Transverse colon (tissue), 4 donors: Measurements from ENCODE around the gene PI4KA. TPM values are rescaled to one million over a fixed set of nuclear protein-coding genes. Genes with fewer than 3 reads are reported as not detected.
"Not testable (repeated sequence)": the region's sequence is repeated elsewhere in the genome, so short reads cannot be mapped to it uniquely, and the experiment has no call there.

Source experiments
- DNase-seq: peaks from one replicate; pipeline ENCODE4 v3.0.0-alpha.2; 2019
- H3K27ac ChIP-seq, 4 donors: fragments of 200-600 bp; sonication (generic); 2 replicates each; pipeline ENCODE4 v1.5.1; 2016 to 2018; ENCODE audit warnings: inconsistent platforms in 4 of 4
- H3K27me3 ChIP-seq: fragments of 200-600 bp; sonication (generic); 2 replicates; pipeline ENCODE4 v1.5.1; 2017; ENCODE audit warnings: inconsistent platforms
- H3K36me3 ChIP-seq, 4 donors: fragments of 200-600 bp; sonication (generic); 2 replicates each; pipeline ENCODE4 v1.5.1; 2017 to 2019; ENCODE audit warnings: inconsistent platforms in 4 of 4
- H3K4me1 ChIP-seq, 4 donors: fragments of 200-600 bp; sonication (generic); 2 replicates each; pipeline ENCODE4 v1.5.1; 2017 to 2020; ENCODE audit warnings: inconsistent platforms in 4 of 4
- H3K4me3 ChIP-seq, 4 donors: fragments of 200-600 bp; sonication (generic); 1 replicate in 1 of 4; 2 replicates in 3 of 4; pipeline versions ENCODE4 v1.5.1 to v1.6.1; 2017 to 2019; ENCODE audit warnings: inconsistent platforms in 4 of 4
- H3K9me3 ChIP-seq, 2 donors: fragments of 200-600 bp; sonication (generic); 2 replicates each; pipeline ENCODE4 v1.5.1; 2017 to 2019; ENCODE audit warnings: inconsistent platforms in 2 of 2
- EP300 ChIP-seq: sonication (generic); formaldehyde crosslinking; IDR thresholded peaks from one replicate; pipeline ENCODE4 v1.6.1; 2017; ENCODE audit warnings: antibody characterized with exemption, low read depth
- POLR2A ChIP-seq: fragments of 450-650 bp; IDR thresholded peaks from one replicate; pipeline ENCODE4 v1.6.1; 2016; ENCODE audit warnings: antibody characterized with exemption, mild to moderate bottlenecking, moderate library complexity
- POLR2AphosphoS5 ChIP-seq, 3 donors: sonication (generic); formaldehyde crosslinking; IDR thresholded peaks; one replicate each; pipeline ENCODE4 v1.6.1; 2016; ENCODE audit warnings: antibody characterized with exemption in 3 of 3
- WGBS, 2 donors: methylation state at CpG; one replicate each; pipeline ENCODE4 v1.1.5; 2018; ENCODE audit warnings: low coverage in 1 of 2; 5-methylcytosine and 5-hydroxymethylcytosine counted together
- in situ Hi-C, 4 donors: fragments of 200-750 bp; cut with MboI; loops; one replicate each; pipeline versions ENCODE4 v1.15.0 to v1.15.1; 2017; ENCODE audit warnings: low sequenced_read_pairs in 3 of 4, low pct_ligation_motif_present in 1 of 4, low pct_unique_long_range_greater_than_20kb in 1 of 4
- intact Hi-C: fragments of 100-400 bp; cut with DNase I; formaldehyde crosslinking; loops from one replicate; pipeline ENCODE4 v1.15.1; 2023; ENCODE audit warnings: low total_unique reads
- total RNA-seq, 4 donors: library from RNA; depleted of rRNA; stranded (reverse); fragments of >200 nt; gene quantifications; one replicate each; pipeline ENCODE4 v1.1.0, GENCODE V29; 2016
- TF ChIP-seq, protein P1 (sequence below), 5 experiments: fragments of 200-600 bp in 3 of 5; fragments of 450-650 bp in 2 of 5; sonication (generic) in 3 of 5; IDR thresholded peaks; 1 replicate in 2 of 5; 2 replicates in 3 of 5; pipeline ENCODE4 v1.5.1; 2016 to 2017; ENCODE audit warnings: antibody characterized with exemption in 5 of 5, inconsistent platforms in 3 of 5, mild to moderate bottlenecking in 2 of 5, moderate library complexity in 1 of 5

The PI4KA gene
- total RNA-seq, 4 donors from 2014 or later, result 90.8 to 126 (median 109) TPM

DNA sequence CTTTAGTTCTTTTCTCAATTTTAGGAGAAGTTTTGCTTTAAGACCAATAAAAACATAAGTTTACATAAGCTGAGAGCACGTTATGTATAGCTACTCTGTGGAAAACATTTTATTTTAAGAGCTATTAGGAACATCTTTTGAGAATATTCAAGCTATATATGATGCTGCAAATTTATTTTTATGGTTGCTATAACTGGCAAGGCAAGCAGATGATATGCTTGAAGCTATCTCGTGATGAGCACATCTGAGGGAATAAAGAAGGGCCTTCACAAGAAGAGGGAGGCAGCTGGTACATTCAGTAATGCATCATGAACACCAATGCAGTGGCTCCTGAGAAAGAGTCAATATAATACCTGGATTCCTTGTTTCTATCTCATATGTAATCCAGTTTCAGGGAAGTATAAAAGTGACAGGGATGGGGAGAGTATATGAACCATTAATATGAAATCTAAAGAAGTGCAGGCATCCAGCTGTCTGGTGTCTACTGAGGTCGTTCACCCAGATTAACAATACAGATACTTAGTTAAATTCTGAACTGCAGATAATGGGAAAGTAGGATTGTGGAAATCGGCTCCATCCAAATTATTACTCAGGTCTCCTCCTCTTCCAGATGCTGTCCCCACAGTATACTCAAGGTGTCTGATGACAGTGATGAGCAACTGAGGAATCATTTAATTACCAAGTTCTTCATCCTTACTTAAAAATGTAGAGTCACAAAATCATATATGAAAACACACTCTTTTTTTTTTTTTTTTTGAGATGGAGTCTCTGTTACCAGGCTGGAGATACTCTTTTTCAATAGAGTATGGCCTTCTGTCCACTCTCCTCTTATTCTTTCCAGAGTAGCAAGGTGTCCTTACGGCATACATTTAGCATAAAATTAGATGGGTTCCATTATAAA is 185.1 kb downstream of the PI4KA start:
- Histone ChIP-seq H3K36me3 (no peaks in the 10 kb centered on the region), H3K4me1 (no peaks in the 10 kb centered on the region), H3K27me3 (peaks cover 59% of the 10 kb centered on the region), H3K9me3 (no peaks in the 10 kb centered on the region), H3K4me3 (no peak overlapping the region), H3K27ac (no peak overlapping the region)
- TF ChIP-seq EP300 (no peak), POLR2A (no peak), POLR2AphosphoS5 (IDR thresholded peaks at IDR 0.05) (no peak)
- TF ChIP-seq, protein P1, sequence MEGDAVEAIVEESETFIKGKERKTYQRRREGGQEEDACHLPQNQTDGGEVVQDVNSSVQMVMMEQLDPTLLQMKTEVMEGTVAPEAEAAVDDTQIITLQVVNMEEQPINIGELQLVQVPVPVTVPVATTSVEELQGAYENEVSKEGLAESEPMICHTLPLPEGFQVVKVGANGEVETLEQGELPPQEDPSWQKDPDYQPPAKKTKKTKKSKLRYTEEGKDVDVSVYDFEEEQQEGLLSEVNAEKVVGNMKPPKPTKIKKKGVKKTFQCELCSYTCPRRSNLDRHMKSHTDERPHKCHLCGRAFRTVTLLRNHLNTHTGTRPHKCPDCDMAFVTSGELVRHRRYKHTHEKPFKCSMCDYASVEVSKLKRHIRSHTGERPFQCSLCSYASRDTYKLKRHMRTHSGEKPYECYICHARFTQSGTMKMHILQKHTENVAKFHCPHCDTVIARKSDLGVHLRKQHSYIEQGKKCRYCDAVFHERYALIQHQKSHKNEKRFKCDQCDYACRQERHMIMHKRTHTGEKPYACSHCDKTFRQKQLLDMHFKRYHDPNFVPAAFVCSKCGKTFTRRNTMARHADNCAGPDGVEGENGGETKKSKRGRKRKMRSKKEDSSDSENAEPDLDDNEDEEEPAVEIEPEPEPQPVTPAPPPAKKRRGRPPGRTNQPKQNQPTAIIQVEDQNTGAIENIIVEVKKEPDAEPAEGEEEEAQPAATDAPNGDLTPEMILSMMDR (IDR thresholded peaks at IDR 0.05), result no peak
- in situ Hi-C loops, result no loop called here
- DNase-seq, result no peak
- WGBS, 2 donors, result 62 to 70% methylated on average over 5 of the region's 5 CpGs
- intact Hi-C loops, result no loop called here

DNA sequence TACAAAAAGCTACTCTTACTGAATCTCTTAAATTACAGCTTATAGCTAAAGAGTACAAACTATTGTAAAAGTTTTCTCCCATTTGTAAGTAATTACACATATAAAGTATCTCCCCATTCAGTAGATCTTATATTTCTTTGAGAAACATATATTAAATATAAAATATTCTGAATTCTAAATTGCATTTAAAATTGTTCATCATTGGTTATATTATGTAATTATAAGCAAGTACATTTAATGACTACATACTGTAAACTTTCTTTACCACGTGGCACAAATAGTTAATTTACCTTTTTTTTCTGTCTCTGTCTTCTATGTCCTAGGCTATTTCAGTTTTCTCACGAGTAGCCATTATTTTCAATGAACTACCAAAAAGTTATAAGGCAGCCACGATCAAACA is 185.9 kb downstream of the PI4KA start:
- in situ Hi-C loops (no loop called here), intact Hi-C loops (no loop called here)
- H3K4me1 ChIP-seq, result no peaks in the 10 kb centered on the region
- TF ChIP-seq, protein P1 (IDR thresholded peaks at IDR 0.05), result no peak
- no peak for TF ChIP-seq POLR2AphosphoS5 (IDR thresholded peaks at IDR 0.05)
- TF ChIP-seq POLR2A, result no peak
- TF ChIP-seq EP300, result no peak
- 61% methylated on average over 3 of the region's 3 CpGs for WGBS, 2 donors
- no peak for DNase-seq
- H3K27me3 ChIP-seq, result peaks cover 59% of the 10 kb centered on the region
- H3K9me3 ChIP-seq, result no peaks in the 10 kb centered on the region
- no peaks in the 10 kb centered on the region for H3K36me3 ChIP-seq
- no peak overlapping the region for H3K4me3 ChIP-seq
- no peak overlapping the region for H3K27ac ChIP-seq

DNA sequence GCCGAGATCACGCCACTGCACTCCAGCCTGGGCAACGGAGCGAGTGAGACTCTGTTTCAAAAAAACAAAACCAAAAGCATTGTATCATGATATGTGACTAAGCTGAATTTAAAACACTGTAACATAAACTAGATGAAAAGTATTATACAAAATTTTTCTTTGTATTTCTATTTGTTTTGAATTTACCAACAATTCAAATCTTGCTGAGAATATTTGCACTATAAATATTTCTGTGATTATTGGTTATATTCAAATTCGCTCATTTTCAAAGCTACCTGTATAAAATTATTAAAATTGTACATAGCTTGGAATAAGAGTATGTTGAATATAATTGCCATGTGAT is 186.6 kb downstream of the PI4KA start:
- intact Hi-C loops (no loop called here), in situ Hi-C loops (no loop called here)
- H3K9me3 ChIP-seq, result no peaks in the 10 kb centered on the region
- H3K4me3 ChIP-seq, result no peak overlapping the region
- H3K36me3 ChIP-seq, result no peaks in the 10 kb centered on the region
- TF ChIP-seq, protein P1 (IDR thresholded peaks at IDR 0.05), result no peak
- TF ChIP-seq EP300 (no peak), POLR2A (no peak), POLR2AphosphoS5 (IDR thresholded peaks at IDR 0.05) (no peak)
- no peak overlapping the region for H3K27ac ChIP-seq
- WGBS, 2 donors, result 77 to 95% methylated on average over 1 to 5 of the region's 5 CpGs
- no peaks in the 10 kb centered on the region for H3K4me1 ChIP-seq
- peaks cover 57% of the 10 kb centered on the region for H3K27me3 ChIP-seq
- no peak for DNase-seq

DNA sequence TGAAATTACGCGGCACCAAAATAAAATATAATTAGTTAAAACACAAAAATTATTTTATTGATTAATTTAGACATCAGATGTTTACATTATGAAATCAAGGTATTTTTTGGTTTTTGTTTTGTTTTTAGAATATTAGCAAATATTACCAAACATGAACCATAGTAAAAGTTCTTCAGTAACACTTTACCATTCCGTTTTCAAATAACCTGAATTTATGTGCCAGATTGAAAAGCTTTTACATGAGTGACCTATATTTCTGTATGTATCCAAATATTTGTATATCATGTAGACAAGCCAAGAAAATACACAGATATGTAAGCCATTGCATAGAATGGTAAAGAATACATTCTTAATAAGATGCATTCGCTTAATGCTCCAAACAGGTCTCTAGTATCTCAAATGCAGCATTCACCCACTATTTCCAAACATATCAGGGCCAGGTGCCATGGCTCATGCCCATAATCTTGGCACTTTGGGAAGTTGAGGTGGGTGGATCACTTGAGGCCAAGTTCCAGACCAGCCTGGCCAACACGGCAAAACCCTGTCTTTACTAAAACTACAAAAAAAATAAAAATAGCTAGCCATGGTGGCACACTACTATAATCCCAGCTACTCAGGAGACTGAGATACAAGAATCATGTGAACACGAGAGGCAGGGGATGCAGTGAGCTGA is 187.1 kb downstream of the PI4KA start:
- intact Hi-C loops, result no loop called here
- in situ Hi-C loops, result no loop called here
- TF ChIP-seq POLR2A (no peak), POLR2AphosphoS5 (IDR thresholded peaks at IDR 0.05) (no peak), EP300 (no peak)
- TF ChIP-seq, protein P1 (IDR thresholded peaks at IDR 0.05), result no peak
- Histone ChIP-seq H3K36me3 (no peaks in the 10 kb centered on the region), H3K27me3 (peaks cover 53% of the 10 kb centered on the region), H3K4me1 (no peaks in the 10 kb centered on the region), H3K27ac (no peak overlapping the region), H3K9me3 (no peaks in the 10 kb centered on the region), H3K4me3 (no peak overlapping the region)
- WGBS, 2 donors, result 47 to 73% methylated on average over 3 to 6 of the region's 6 CpGs
- DNase-seq, result no peak

DNA sequence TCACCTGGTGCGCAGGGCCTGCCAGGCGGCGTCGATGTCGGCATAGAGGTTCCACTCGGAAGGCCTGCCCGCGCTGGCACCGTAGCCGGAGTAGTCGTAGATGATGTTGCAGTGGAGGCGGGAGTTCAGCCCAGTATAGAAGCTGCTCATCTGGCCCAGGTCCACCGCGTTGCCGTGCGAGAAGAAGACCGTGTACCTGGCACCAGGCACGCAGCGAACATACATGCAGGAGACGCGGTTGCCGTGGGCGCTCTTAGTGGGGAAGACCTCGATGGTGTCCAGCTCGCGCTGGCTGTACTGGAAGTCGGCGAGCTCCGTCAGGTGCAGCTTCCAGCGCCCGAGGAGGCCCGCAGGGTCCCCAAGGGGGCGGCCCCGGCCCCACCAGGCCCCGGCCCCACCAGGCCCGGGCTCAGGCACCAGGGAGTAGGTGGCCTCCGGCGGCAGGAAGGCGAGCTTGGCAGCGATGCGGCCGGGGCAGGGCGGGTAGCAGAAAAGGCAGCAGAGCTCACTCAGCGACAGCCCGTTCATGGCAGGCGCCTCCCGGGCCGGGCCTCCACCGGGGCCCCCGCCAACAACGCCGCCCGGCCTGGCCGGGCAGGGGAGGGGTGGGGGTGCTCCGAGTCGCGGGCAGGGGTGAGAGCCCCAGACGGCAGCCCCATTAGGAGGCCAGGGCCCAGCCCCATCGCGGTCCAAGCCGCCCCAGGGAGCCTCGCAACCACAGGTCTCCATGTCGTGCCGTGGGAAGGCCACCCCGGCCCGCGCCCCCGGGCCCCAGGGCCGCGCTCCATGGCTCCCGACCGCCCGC is 188.0 kb downstream of the PI4KA start:
- H3K9me3 ChIP-seq, intact Hi-C loops, DNase-seq, H3K36me3 ChIP-seq, H3K4me3 ChIP-seq, in situ Hi-C loops, H3K27ac ChIP-seq, H3K4me1 ChIP-seq: not testable (repeated sequence)
- H3K27me3 ChIP-seq, result peaks cover 45% of the 10 kb centered on the region
- 73 to 76% methylated on average over 3 to 46 of the region's 73 CpGs for WGBS, 2 donors

DNA sequence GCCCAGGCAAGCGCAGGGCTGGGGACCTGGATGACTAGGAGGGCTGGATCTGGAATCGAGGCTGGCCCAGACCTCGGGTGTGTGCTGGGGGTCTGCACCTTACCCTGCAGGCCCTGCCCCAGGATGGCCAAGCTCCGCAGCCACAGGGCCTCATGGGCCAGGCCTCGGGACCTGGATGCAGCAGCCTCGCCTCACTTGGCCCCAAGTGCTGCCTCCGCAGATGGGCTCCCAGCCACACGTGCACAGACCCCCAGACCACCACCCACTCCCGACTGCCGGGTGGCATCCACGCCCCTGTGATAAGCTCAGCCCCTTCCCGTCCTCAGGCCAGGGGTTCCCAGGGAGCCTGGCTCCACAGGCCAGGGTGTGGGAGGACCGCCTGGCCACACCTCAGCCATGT is 188.7 kb downstream of the PI4KA start:
- DNase-seq, intact Hi-C loops, H3K4me1 ChIP-seq, H3K27ac ChIP-seq, H3K4me3 ChIP-seq, H3K9me3 ChIP-seq, H3K36me3 ChIP-seq, in situ Hi-C loops: not testable (repeated sequence)
- H3K27me3 ChIP-seq, result peaks cover 37% of the 10 kb centered on the region
- 73% methylated on average over 6 of the region's 13 CpGs; no CpG with 5 or more reads in 1 of the 2 donors for WGBS, 2 donors
